ENCODE data around the gene RASGRP2.

DNA sequence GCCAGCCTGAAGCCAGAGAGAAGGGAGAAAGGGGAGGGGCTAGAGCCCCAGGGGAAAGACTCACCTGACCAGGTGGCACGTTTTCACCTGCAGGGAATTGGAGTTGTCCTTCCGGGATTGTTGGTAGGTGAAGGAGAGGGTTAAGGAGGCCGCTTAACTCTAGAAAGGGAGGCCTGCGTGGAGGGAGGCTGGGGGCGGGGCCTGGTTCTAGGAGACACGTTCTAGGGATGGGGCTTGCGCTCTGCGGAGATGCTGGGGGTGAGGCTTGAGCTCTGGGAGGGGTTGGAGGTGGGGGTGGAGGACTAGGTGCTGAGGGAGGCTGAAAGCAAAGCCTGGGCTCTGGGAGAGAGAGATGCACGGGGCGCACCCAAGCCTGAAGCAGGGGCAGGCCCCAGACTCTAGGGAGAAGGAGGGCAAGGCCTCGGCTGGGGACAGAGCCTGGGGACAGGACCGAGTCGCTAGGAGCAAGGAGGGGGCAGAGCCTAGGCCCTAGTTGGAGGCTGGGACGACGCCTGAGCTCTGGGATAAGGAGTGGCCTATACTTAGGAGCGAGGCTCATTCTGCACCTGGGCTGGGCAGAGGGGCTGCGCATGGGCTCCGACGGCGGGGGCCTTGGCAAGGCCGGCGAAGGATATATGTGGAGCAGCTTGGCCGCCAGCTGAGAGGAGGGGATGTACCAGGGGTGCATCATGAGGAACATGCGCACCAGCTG lies 2.4 kb downstream of the RASGRP2 start:
- no peak for TF ChIP-seq SIRT6 (IDR thresholded peaks at IDR 0.05; ENCODE audit: low read length)
- no peak for TF ChIP-seq GABPA (IDR thresholded peaks at IDR 0.05; ENCODE audit: borderline replicate concordance, insufficient read depth, low read length)
- TF ChIP-seq CHD1 (IDR thresholded peaks at IDR 0.05; ENCODE audit: low read depth, low read length): no peak
